Stimulated activated CD8-positive, alpha-beta memory T cell treated with anti-CD3 and anti-CD28 coated beads, Interleukin-7, amount 100 ng/mL, for 48 hours (primary cell): ENCODE measurements around the gene SLC7A6OS.
A peak's percentile ranks its signal among the peaks of the same experiment; 100 is the strongest.

Experiments used
- DNase-seq, 2 donors: peaks; one replicate each; pipeline ENCODE4 v3.0.0-alpha.2; 2020; ENCODE audit warnings: low read depth in 1 of 2; ENCODE audit errors: extremely low read depth in 1 of 2

The SLC7A6OS gene

DNA sequence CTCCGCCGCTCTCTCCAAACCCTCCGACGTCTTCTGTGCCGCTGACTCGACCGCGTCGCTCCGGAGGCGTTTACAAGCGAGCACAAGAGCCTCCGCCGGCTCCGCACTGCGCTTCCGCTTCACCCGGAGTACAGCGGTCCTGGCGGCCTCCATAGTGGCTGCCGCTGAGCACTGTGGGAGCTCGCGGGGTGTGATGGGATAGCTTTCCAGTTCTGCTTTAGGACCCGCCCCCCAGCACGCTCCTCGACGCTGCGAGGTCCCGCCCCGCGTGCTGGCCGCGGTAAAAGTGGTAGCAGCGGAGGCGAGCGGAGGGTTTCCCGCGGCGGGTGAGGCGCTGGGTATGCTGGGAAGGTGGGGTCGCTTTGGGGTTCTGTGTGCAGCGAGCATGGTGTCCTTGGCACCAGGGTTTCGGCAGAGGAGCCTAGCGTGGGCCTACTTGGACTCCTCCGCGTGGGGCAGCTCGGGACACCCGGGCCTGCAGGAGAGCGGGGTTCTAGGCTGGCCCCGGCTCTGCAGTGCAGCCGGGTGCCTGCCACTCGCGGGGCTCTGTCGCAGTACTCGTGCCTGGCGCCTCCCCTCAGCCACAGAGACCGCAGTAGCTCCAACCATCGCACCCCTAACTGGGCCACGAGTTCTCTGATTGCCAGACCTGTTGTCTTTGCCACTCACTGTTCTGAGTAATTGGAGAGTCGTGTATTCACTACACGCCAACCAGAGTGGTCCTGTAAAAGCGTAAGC, at the start of gene SLC7A6OS, which contains the start of gene PRMT7:
Gene SLC7A6OS (minus strand): TSS at position 173 of the 738 bp plus-strand sequence. CDS start 20 bp downstream, at position 153.
Gene PRMT7 (plus strand): TSS at position 246 of the 738 bp plus-strand sequence. CDS start 4,961 bp downstream, outside the sequence.
- DNase-seq, result peak; percentile 85 to 92

DNA sequence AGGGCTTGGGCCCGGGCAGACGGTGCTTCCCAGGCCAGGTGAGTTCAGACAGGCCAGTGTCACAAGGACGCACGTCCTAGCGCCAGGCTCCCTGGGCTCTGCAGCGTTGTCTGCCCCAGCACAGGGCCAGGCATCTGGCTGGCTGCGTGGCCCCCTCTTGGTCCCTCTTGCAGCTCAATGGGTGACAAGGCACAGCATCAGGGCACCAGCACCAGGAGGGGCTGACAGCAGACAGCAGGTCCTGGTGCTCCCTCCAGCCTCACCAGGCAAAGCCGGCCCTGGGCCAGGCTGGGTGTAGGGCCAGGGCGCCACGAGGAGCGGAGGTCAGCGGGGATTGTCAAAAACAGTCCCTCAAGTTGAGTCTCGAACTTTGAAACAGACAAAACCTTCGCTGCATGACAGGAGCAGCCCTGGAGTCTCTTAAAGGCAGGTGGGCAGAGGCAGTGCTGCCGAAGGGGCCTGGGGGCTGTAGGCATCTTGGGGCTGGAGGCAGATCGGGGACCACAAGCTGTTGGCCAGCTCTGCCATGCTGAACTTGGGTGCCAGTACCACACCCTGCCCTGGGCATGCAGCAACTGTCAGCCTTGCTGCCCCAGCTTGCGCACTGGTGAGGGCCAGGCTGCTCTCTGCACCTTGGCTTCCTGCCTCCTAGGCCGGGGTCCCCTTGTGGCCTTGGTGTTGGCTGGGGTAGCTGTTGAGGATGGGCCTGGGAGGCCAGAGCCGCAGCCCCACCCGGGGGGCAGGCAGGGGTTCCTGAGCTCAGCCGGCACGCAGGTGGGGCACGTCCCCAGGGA, 48.8 kb upstream of the SLC7A6OS start:
- DNase-seq, result no peak

DNA sequence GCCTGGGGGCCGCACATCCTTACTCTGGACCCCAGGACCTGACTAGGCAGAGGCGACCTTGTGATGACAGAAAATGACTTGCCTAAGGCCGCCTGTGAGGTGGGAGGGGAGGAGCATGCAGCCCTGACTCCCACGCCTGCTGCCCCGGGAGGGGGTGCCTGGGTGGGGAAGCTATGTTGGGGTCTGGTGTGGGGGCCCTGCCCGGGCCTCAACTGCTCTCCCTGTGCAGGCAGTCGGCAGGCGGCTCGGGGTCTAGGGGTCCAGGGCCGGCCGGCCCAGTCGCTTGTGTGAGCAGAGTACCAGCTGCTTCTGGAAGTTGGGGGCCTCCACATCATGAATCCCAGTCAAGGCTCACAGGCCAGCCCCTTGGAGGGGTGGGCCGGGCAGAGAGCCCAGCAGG, 48.2 kb upstream of the SLC7A6OS start:
- no peak for DNase-seq

DNA sequence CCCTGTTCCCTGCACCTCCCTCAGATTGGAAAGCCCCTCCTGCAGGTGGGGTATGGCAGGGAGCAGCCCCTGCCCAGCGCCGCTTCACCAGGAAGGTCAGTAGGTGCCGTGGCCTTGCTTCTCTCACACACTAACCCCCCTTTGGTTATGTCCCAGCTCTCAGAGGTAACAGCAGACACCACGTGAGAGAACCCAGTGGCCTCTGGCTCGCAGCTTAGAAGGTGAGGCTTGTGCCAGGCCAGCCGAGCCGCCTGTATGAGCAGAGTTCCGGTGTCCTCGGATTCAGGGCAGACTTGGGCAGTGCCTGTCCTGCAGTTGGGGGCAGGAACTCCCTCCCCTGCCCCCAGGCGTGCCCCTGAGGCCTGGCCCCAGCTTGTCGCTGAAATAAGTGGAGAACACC, 47.2 kb upstream of the SLC7A6OS start:
- DNase-seq, result no peak

DNA sequence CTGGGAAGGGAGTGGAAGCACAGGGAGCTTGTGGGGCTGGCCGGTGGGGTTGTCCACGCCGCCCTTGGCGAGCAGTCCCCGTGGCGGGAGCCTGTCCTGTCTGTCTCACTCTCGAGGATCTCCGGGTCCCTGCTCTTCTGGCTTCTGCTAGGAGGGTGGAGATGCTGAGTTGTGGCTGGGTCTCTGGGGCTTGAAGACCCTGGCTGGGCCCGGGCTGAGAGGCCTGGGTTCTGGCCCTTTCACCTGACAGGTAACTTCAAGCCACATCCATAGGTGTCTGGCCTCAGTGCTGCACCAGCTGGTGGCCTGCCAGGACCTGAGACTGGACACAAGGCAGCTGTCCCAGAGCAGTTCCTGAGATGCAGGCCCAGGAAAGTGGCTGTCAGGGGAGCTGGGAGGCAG, 46.8 kb upstream of the SLC7A6OS start:
- no peak for DNase-seq

DNA sequence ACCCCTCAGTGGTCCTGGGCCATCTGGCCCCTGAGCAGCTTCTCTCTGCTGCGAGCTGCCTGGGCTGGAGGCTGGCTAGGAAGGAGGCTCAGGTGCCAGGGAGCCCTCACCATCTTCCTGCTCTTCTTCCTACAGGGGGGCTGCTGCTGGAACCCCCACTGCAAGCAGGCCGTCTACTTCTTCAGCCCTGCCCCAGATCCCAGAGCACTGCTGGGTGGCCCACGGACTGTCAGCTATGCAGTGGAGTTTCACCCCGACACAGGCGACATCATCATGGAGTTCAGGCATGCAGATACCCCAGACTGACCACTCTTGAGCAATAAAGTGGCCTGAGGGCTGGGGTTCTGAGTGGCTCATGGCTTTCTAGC, 46.2 kb upstream of the SLC7A6OS start:
- DNase-seq, result no peak

DNA sequence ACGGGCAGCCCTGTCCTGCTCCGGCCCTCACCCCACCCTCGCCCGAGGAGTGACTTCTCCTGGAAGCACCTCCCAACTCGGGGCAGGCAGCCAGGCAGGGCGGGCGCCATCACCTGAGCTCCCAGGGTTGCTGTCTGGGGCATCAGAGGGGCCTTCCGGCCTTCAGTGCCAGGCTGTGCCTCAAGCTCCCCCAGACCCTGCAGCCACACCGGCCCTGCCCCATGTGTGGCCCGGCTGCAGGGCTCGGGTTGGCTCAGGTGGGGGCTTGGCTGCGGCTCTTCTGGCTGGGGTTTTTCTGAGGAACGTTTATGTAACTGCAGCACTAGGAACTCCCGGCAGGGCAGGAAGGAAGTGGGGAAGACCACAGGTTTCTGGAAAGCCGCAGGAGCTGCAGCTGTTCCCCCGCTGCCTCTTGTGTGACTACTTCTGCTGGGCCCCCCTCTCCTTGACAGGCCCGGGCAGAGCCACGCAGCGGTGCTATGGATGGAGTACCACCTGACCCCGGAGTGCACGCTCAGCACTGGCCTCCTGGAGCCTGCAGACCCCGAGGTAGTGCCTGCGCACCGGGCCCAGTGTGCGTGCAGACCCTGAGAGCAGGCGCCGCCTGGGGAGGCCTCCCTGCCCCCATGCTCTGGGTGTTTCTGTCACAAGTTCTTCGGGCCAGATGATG, 45.6 kb upstream of the SLC7A6OS start:
- peak; percentile 54 to 72 for DNase-seq

DNA sequence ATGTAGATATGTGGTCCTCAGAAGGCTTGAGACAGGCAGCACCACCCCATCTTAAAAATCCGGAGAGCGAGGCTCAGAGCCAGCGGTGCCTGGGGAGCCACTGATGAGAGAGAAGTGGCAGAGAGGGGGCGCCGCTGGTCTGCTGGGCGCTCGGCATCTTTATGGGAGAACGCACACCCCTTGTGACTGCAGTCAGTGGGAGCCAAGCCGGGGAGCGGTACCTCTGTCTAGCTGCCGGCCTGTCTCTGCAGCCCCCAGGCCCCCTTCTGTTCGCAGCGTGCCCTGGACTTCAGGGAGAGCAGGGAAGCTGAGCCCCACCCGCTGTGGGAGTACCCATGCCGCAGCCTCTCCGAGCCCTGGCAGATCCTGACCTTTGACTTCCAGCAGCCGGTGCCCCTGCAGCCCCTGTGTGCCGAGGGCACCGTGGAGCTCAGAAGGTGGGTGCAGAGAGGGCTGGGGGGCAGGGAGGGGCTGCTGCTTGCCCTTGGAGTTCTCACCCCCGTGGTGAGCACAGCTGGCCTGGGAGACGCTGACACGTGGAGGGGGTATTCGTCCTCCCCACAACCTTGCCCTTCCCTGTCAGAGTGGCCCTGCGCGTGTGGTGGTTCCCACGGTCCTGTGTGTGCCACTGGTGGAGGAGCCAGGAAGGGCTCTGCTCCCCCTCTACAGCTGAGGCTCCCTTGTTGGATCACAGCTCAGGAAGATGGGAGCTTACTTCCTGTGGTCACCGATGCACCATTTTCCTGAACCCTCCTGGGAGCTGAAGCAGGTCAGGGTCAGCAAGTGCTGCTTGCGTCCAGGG, 44.9 kb upstream of the SLC7A6OS start:
- no peak for DNase-seq

DNA sequence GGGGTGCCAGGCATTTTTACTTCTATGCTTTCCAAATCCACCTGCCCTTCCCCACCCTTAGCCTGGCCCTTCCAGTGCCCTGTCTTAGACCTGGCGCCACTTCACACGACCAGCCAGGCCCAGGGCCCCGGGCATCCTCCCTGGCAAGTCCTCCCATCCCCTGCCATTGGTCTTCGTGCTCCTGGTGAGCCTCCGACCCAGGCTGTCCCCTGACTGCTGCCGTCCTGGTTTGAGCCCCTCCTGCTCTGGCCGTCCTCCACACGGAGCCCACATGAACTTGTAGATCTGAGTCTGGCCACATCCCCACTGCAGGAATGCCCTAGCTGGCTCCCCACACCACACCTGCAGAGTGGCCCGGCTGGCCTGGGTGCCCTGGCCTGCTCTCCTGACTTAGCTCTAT, 44.1 kb upstream of the SLC7A6OS start:
- no peak for DNase-seq

DNA sequence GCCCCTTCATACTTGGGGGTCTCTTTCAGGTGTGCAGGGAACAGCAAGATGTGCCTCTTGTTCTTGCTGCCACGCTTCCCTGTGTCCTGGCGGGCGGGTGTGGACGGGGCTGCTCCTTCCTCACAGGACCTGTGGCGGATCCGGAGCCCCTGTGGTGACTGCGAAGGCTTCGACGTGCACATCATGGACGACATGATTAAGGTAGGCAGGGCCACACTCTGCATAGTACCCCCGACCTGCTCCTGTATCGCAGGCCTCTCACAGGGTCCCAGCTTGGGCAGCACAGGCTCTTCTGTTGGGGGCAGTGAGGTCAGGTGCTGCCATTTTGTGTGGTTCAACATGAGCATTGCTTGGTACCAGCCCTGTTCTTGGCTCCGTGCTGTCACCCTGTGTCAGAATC, 42.6 kb upstream of the SLC7A6OS start:
- no peak for DNase-seq

DNA sequence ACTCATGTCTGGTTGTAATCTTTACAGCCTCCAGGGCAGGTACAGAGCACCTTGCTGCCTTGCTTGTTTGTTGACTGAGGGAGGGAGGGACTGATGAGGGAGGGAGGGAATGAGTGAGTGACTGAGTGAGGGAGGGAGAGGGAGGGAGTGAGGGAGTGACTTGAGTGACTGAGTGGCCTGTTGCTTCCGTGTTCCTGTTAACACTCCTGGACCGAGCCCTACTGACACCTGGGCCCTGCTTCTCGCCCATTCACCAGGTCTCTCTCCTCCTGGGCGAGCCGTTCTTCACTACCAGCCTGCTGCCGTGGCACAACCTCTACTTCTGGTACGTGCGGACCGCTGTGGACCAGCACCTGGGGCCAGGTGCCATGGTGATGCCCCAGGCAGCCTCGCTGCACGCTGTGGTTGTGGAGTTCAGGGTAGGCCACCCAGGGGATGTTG, 41.3 kb upstream of the SLC7A6OS start:
- no peak for DNase-seq

DNA sequence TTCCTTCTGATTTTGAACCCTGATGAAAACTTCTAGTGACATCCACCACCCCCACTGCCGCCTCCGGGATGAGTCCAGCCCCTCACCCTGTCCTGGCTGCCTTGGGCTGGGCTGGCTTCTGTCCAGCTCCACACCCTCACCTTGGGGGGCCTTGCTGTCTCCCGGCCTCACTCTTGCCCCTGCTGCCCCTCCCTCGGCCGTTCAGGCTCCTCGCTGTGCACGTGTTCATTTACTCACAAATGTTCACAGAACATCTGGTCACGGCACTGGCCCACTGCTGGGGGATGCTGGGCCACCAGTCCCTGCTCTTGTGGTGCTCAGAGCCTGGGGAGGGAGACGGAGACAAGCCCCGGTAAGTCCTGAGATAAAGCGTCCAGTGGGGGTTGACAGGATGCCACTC, 40.7 kb upstream of the SLC7A6OS start:
- no peak for DNase-seq

DNA sequence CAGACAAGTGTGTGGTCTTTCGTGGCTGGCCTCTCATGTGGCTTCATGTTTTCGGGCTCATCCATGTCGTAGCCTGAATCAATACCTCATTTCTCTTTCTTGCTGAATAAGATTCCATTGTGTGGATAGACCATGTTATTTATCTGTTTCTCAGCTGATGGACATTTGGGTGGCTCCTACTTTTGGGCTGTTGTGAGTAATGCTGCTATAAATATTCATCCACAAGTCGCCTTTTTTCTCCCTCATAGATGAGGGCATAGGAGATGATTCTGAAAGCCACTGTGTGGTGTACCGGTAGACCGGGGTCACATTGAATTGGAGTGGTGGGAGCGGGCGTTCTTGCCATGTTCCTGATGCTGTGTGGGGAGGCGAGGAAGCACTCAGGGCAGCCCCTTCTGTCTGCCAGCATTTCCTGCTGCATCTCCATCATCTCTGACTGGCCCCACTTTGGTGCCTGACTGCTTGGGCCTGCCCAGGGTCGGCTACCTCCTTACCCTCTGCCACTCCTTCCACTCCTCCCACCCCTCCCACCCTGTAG, 40.1 kb upstream of the SLC7A6OS start:
- DNase-seq, result no peak

DNA sequence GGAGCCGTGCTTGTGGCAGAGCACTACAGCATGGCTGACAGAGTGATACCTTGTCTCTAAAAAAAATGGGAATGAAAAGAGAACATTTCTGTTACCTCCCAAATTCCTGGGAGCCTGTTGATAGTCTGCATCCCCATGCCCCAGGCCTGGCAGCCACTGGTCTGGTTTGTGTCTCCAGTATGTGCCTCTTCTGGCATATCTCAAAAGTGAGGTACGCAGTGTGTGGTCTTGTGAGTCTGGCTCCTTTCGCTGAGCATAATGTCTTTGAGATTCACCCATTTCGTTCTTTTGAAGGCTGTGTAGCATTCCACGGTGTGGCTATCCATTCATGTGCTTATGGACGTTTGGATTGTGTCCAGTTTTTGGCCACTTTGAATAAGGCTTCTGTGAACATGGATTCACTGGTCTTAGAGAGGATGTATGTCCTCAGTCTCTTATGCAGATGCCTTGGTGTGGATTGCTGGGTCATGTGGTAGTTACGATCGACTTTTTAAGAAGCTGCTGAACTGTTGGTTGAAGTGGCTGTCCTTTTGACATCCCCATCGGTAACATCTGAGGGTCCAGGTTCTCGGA, 39.2 kb upstream of the SLC7A6OS start:
- DNase-seq, result no peak

DNA sequence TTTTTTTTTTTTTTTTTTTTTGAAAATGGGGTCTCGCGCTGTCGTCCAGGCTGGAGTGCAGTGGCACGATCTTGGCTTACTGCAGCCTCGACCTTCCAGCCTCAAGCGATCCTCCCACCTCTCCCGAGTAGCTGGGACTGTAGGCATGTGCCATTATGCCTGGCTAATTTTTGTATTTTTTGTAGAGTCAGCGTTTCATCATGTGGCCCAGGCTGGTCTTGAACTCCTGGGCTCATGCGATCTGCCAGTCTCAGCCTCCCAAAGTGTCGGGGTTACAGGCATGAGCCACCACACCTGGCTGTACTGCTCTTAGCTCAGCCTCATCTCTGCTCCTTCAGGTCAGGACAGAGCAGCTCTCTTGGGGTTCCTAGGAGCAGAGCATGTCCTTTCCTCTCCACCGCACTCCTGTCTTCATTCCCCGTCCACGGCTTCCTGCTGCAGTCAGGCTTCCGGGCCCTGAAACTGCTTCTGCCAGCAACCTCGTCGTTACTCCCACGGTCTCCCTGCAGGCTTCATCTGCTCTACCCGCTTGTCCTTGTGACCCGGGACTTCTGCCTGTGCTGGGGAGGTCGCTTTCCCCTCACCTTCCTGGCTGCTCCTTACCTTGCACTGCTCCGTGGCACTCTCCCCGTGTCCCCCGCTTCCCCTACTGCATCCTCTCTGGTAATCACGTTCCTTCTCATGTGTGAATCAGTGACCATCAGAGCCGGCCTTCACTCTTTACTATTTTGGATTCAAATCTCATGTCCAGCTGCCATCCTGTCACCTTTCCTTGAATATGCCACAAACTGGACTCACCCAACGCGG, 38.1 kb upstream of the SLC7A6OS start:
- no peak for DNase-seq

DNA sequence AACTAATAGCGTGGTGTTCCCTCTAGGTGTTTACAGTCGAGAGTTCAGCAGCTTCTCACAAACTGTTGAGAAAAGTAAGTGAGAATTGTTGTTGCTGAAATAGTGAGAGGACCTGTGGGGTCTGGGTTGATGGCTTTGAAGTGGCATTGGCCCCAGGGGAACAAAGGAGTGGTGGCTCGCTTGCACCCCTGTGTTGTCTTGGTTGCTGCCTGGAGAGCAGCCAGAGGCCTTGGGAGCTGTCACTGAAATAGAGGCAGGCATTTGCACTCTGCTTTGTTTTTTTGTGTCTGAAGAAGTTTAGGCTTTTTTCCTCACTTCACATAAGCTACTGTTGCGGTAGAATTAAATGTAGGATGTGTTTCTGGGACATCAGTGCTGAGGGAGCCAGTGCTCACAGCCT, 36.9 kb upstream of the SLC7A6OS start:
- no peak for DNase-seq

DNA sequence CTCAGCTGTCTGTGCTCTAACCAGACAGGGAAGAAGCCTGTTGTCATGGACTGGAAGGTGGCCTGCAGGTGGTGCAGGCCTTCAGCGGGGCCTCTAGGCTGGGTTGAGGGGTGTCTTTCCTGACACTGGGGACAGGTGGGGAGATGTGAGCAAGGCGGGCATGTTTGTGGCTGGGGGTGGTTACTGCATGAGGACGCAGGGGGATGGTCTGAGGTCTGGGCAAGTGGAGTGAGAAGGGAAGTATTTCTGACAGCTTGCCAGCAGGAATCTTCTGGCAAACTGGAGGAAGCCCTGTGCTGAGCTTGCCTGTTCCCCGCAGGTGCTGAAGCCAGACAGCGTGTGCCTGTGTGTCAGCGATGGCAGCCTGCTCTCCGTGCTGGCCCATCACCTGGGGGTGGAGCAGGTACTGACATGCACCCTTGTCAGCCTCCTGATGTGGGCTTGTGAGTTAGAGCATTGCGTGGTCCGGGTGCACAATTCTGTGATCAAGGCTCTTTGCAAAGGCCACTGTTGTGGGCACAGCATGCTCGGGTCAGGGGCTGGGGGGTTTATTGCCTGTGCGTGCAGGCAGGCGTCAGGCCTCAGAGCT, 36.2 kb upstream of the SLC7A6OS start:
- DNase-seq, result no peak

DNA sequence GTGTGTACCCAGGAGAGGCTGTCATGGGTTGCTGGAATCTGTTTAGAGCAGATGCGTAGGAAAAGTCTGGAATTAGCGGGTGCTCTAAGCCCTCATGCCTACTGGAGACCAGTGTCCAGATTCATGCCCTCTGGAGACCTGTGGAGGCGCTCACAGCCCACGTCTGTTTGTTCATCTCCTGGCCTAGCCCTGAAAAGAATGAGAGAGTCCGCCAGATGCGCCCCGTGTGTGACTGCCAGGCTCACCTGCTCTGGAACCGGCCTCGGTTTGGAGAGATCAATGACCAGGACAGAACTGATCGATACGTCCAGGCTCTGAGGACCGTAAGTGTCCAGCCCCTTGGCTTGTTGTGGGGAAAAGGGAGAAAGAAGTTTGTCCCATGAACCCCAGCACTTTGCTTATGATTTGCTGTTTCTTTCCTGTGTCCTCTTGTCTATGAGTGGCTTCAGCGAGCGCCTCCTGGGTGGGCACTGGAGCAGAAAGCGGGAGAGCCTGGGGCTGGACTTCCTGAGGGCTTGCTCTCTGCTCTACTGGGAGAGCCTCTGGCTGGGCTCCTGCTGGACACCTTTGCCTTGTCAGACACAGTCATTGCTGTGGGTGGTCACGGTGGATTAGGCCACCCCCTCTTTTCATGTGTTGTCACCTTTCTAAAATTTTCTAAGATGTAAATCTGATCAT, 35.4 kb upstream of the SLC7A6OS start:
- no peak for DNase-seq
